HG02981 (cell line): ENCODE results near the gene CHI3L1.
"Not testable (repeated sequence)": the region's sequence is repeated elsewhere in the genome, so short reads cannot be mapped to it uniquely, and the experiment has no call there.

Experiments
- ATAC-seq: cut with Tn5 transposase; IDR thresholded peaks from one replicate; pipeline ENCODE4 v1.9.1; 2021; ENCODE audit warnings: mild to moderate bottlenecking, moderate library complexity; ENCODE audit not compliant: unreplicated experiment

Gene CHI3L1

GRCh38 chr1:203186446-203187303 lies at the start of gene CHI3L1:
TSS of gene CHI3L1 (minus strand) at chr1:203186704. CDS start at chr1:203186623, 81 bp downstream.
- ATAC-seq = no peak

GRCh38 chr1:203234901-203235300 lies 48.4 kb upstream of the CHI3L1 start:
- ATAC-seq = not testable (repeated sequence)

GRCh38 chr1:203229471-203230135 lies 43.1 kb upstream of the CHI3L1 start, which contains the start of gene CHIT1:
TSS of gene CHIT1 (minus strand) at chr1:203229673. CDS start at chr1:203229636, 37 bp downstream.
- ATAC-seq = no peak

GRCh38 chr1:203228670-203229069 lies 42.2 kb upstream of the CHI3L1 start:
- ATAC-seq = no peak

GRCh38 chr1:203227371-203228083 lies 41.0 kb upstream of the CHI3L1 start:
- no peak for ATAC-seq

GRCh38 chr1:203225071-203225470 lies 38.6 kb upstream of the CHI3L1 start:
- ATAC-seq = no peak

- no peak for ATAC-seq
Observed at GRCh38 chr1:203223012-203223775, 36.7 kb upstream of the CHI3L1 start.

GRCh38 chr1:203219934-203220333 lies 33.4 kb upstream of the CHI3L1 start:
- no peak for ATAC-seq

- no peak for ATAC-seq
Observed at GRCh38 chr1:203219171-203219570, 32.7 kb upstream of the CHI3L1 start.

GRCh38 chr1:203217668-203218067 lies 31.2 kb upstream of the CHI3L1 start:
- ATAC-seq = no peak

GRCh38 chr1:203217139-203217655 lies 30.7 kb upstream of the CHI3L1 start:
- no peak for ATAC-seq

GRCh38 chr1:203216274-203217138 lies 30.0 kb upstream of the CHI3L1 start:
- ATAC-seq = no peak

GRCh38 chr1:203215573-203215972 lies 29.1 kb upstream of the CHI3L1 start:
- ATAC-seq = no peak

- ATAC-seq = no peak
Observed at GRCh38 chr1:203214871-203215270, 28.4 kb upstream of the CHI3L1 start.

GRCh38 chr1:203213126-203213525 lies 26.6 kb upstream of the CHI3L1 start:
- ATAC-seq = no peak

GRCh38 chr1:203211812-203212211 lies 25.3 kb upstream of the CHI3L1 start:
- no peak for ATAC-seq

GRCh38 chr1:203210988-203211387 lies 24.5 kb upstream of the CHI3L1 start:
- no peak for ATAC-seq

- no peak for ATAC-seq
Observed at GRCh38 chr1:203210350-203210749, 23.8 kb upstream of the CHI3L1 start.

- no peak for ATAC-seq
Observed at GRCh38 chr1:203208181-203208580, 21.7 kb upstream of the CHI3L1 start.
